NCI-H1436 treated with DMSO at 0.1 percent for 48 hours (cell line): ENCODE measurements around the gene NKD1.
"Not testable (repeated sequence)": the region's sequence is repeated elsewhere in the genome, so short reads cannot be mapped to it uniquely, and the experiment has no call there.

ENCODE experiments used
- DNase-seq: peaks from one replicate; lab custom pipeline; 2025; lab: John Stamatoyannopoulos, UW

Gene NKD1

DNA sequence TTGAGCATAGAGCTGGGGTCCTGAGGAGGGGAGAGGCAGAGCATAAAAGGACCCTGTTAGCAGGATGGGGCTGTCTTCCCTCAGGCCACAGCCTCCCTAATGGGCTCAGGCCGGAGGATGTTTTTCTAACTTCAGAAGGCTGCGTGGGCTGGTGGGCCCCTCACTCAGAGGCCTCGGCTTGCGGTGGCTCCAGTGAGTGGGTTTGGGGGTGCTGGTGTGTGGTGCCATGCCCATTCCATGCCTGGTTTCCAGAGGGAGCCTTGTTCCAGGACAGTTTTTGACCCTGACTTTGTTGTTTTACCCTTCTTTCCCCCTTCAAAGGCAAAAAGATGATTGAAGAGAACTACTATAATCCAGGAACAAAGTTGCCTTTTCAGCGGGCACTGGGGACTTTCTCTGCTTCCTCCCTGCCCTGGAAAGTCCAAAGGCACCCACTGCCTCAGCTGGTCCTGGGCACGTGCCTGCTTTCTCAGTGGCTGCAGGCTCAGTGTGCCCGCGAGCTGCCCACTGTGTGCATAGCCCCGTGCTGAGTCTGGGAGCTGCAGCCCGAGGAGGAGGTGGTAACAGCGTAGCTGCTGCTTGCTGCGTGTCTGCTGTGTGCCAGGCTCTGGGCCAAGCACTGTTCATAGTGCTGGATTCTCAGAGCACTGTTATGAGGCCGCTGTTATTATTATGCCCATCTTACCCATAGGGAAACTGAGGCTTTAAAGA is 11.8 kb downstream of the NKD1 start:
- no peak for DNase-seq

DNA sequence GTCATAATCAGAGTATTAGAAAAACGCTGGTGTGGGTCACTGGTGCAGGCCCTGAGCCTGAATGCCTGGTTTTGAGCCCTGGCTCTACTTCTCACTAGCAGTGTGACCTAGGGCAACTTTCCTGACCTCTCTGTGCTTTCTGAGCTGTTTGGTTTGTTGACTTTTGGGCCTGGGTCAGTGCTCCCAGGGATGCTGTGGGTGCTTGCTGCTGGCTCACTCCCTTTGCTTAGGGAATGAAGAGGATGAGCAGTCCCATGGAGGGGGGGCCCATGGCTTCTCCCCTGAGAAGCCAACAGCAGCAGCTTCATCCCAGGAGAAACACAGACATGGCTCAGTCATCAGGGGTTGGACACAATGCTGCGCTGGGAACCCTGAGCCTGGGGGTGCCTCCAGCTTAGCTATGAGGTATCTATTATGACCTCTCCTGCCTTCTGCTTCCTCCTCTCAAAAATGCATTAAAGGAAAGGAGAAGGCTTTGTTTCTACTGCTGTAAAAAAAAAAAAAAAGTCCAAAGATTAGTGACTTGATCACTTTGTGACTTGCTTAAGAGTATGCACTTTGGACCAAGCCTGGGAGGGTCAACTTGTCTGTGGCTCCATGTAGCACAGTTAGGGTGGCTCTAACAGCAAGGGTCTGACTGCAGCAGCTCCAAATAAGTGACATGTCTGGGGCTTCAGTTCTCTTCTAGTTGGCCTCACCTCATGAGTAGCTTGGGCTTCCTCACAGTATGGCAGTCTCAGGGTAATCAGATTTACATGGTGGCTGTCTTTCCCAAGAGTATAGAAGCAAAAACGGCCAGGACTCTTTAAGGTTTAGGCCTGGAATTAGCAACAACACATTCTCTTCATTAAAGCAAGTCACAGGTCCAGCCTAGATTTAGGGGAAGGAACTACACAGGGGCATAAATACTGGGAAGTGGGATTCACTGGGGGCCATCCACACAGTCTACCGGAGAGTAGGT is 13.0 kb downstream of the NKD1 start:
- no peak for DNase-seq

- no peak for DNase-seq
Observed at GRCh38 chr16:50562657-50563056, 14.5 kb downstream of the NKD1 start.

GRCh38 chr16:50563989-50564388 is 15.8 kb downstream of the NKD1 start:
- DNase-seq: no peak

GRCh38 chr16:50565428-50565827 is 17.2 kb downstream of the NKD1 start:
- no peak for DNase-seq

GRCh38 chr16:50566014-50566962 is 18.1 kb downstream of the NKD1 start:
- no peak for DNase-seq

DNA sequence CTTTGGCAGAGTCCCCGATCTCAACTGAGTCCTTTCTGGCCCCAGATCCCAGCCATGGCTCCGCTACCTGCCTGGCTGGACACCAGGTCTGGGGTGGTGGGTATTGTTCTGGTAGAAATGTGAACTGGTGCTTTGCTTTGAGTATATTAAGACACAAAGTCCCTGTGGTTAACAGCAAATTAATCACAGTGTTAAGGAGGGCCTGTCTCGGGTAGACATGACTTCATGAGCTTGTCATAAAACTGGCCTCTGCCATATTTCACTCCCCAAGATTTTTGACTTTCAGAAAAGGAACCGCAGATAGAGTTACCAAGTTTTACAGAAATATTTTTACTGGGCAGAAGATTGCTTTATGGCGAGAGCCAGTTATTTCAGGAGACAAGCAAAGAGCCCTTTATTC is 19.5 kb downstream of the NKD1 start:
- DNase-seq: no peak

DNA sequence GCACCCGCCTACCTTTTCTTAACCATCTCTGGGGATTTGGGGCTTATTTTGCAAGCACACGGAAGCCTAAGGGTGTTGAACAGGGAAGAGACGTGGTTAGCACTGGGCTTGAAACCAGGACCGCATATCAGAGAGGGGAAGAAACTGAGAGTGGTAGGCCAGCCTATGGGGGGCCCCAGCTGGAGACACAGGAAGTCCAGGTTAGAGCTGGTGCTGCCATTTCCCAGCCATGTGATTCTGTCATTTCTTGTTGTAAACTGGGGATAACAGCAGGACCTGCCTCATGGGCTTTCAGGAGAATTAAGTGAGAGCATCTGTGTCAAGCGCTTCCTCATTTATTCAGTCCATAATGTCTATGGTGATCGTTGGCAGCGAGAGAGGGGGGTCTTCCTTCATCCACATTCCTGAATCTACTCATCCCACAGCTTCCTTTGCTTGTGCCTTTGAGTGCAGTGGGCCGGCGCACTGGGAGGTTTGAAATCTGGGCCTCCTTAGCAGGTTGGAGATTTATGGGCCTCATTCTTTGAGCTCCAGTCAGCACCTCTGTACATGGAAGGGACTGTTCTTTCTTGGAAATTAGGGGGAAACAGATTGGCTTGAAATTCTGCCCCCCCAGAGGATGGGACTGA is 20.1 kb downstream of the NKD1 start:
- DNase-seq: no peak

DNA sequence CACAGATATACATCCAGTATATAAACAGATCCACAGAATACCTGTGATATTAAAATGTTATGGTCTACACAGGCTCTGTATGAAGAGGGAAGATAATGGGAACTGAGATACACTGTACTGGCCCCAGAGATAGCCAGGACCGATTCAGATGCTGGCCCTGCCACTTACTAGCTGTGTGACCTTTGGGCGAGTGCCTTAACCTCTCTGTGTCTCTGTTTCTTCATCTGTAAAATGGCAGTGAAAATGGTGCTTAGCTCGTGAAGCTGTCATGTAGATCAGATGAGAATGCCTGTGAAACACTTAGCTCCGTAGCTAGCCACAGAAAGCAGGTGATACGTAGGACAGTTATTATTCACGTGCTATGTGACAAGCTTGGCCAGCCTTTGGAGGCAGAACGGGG is 22.2 kb downstream of the NKD1 start:
- no peak for DNase-seq

- DNase-seq: no peak
Observed at GRCh38 chr16:50570808-50571598, 22.8 kb downstream of the NKD1 start.

DNA sequence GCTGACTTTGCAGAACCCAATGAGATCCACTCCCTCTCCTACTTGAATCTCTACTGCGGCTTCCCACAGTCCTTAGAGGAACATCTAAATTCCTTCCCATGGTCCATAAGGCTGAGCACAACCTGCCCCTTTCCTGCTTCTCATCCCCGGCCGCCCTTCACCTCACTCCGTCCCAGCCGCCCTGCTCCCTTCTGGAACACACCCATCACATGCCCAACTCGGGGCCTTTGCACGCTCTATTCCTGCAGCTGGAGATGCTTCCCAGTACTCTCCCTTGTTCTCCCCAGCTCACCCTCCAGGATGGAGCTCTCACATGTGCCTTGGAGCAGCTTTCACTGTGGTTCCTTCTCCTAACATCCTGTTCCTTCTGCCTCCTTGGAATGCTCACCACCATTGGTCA is 23.6 kb downstream of the NKD1 start:
- no peak for DNase-seq

- no peak for DNase-seq
Observed at GRCh38 chr16:50572700-50573099, 24.5 kb downstream of the NKD1 start.

- no peak for DNase-seq
Observed at GRCh38 chr16:50573279-50573678, 25.1 kb downstream of the NKD1 start.

- no peak for DNase-seq
Observed at GRCh38 chr16:50573947-50574744, 25.9 kb downstream of the NKD1 start.

DNA sequence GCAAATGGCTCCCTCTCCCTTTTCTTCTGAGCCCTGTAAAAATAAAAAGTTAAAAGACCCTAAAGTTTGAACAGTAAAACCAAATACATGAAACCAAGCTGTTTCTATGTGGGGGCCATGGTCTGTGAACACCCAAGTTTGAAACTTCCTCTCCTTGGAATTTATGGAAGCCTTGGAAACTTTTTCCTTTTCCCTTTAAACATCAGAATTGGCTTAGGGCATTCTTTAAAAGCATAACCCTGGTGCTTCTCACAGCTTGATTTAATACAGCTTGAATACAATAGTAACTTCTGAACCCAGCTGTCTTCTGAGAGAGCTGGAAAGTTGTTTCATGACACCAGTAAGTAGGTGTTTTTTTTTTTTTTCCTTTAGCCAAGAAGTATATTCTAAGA is 26.5 kb downstream of the NKD1 start:
- DNase-seq: no peak

- DNase-seq: no peak
Observed at GRCh38 chr16:50575743-50576142, 27.5 kb downstream of the NKD1 start.

DNA sequence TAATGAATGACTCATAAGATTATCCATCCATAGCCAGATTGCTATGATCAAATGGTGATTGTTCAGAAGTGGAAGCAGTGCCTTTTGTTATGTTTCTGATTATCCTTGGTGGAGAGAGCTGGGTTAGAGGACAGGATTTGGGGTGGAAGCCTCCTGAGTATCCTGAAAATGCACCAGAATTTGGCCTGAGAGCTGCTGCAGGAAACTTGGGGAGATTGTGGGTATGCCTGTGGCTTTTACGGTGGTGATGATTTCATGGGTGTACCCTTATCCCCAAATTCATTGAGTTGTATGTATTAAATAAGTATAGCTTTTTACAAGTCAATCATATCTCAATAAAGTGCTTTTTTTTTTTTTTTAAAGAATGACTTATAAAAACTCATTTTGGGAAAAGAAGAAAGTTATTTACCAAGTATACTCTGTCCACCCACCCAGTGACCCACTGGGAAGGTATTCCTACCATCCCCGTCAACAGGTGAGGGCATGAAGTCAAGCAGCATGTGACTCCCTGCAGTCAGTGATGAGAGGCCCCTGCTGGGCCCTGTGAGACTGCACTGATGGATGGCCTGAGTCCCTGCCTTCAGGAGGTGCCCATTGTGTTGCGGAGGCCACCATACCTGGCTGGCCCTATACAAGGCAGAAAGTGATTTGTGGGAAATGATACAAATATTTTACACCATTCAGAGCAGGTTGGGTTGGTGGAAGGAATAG is 28.4 kb downstream of the NKD1 start:
- DNase-seq: no peak

GRCh38 chr16:50578137-50578536 is 29.9 kb downstream of the NKD1 start:
- no peak for DNase-seq

DNA sequence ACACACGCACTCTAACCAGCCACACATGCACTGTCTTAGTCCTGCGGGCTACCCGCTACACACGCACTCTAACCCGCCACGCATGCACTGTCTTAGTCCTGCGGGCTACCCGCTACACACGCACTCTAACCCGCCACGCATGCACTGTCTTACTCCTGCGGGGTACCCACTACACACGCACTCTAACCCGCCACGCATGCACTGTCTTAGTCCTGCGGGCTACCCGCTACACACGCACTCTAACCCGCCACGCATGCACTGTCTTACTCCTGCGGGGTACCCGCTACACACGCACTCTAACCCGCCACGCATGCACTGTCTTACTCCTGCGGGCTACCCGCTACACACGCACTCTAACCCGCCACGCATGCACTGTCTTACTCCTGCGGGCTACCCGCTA is 31.2 kb downstream of the NKD1 start:
- not testable (repeated sequence) for DNase-seq
